ENCODE measurements around the gene ELOVL7.
"Not testable (repeated sequence)": the region's sequence is repeated elsewhere in the genome, so short reads cannot be mapped to it uniquely, and the experiment has no call there.

The ELOVL7 gene

DNA sequence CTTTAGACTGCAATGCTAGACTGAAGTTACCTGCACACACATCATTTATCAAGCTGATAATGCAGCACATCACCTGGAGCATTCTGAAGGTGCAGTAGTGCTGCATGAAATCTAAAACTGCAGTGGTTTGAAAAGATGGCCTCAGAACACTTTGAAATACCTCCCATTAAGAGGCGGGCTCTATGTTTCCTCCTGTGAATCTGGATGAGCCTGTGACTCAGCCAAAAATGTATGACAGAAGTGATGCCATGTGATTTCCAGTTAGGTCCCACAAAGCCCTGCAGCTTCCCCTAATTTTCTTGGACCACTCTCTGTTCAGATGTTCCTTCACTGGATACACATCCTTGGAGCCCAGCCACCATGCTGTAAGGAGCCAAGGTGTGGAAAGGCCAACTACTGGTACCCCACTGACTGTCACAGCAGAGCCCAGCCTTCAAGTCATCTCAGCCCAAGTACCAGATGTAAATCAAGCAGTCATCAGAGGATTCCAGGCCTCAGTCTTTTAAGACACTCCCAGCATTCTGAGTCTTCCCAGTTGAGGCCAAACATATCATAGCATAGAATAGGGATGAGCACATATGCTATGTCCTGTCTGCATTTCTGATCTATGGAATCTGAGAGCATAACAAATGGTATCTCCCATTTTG is 116.9 kb downstream of the ELOVL7 start:
- TF ChIP-seq, protein P1, sequence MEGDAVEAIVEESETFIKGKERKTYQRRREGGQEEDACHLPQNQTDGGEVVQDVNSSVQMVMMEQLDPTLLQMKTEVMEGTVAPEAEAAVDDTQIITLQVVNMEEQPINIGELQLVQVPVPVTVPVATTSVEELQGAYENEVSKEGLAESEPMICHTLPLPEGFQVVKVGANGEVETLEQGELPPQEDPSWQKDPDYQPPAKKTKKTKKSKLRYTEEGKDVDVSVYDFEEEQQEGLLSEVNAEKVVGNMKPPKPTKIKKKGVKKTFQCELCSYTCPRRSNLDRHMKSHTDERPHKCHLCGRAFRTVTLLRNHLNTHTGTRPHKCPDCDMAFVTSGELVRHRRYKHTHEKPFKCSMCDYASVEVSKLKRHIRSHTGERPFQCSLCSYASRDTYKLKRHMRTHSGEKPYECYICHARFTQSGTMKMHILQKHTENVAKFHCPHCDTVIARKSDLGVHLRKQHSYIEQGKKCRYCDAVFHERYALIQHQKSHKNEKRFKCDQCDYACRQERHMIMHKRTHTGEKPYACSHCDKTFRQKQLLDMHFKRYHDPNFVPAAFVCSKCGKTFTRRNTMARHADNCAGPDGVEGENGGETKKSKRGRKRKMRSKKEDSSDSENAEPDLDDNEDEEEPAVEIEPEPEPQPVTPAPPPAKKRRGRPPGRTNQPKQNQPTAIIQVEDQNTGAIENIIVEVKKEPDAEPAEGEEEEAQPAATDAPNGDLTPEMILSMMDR (IDR thresholded peaks at IDR 0.05; ENCODE audit: control insufficient read depth, insufficient read depth, low read depth, low read length, missing control alignments) = no peak
- no peak overlapping the region for H3K4me3 ChIP-seq (ENCODE audit: control insufficient read depth, low read depth, low read length)
- no peak for DNase-seq (ENCODE audit: low read depth)

DNA sequence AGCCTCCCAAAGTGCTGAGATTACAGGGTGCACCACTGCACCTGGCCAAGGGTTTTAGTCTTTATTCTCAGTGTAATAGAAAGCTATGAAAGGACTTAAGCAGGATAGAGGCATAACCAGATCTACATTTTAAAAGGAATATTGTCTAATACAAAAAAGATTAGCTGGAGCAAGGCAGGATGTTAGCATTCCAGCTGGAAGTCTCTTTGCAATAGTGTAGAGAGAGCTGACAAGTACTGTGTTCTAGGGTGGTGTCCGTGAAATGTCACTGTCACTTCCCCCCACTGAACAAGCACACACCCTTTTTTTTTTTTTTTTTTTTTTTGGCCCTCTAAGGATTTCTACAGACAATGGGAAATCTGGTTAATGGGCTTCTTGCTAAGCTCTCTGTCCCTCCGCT is 119.9 kb downstream of the ELOVL7 start:
- TF ChIP-seq, protein P1 (IDR thresholded peaks at IDR 0.05; ENCODE audit: control insufficient read depth, insufficient read depth, low read depth, low read length, missing control alignments) = no peak

DNA sequence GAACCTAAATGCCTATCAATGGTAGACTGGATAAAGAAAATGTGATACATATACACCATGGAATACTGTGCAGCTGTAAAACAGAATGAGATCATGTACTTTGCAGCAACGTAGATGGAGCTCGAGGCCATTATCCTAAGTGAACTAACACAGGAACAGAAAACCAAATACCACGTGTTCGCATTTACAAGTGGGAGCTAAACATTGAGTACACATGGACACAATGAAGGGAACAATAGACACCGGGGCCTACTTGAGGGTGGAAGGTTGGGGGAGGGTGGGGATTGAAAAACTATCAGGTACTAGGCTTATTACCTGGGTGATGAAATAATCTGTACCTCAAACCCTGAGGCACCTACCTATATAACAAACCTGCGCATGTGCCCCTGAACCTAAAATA is 121.7 kb downstream of the ELOVL7 start:
- TF ChIP-seq, protein P1 (IDR thresholded peaks at IDR 0.05; ENCODE audit: control insufficient read depth, insufficient read depth, low read depth, low read length, missing control alignments) = no peak
- DNase-seq (ENCODE audit: low read depth) = no peak

More for the DNA sequence above, 119.9 kb downstream of the ELOVL7 start:
- DNase-seq (ENCODE audit: low read depth) = no peak
- no peak overlapping the region for H3K4me3 ChIP-seq (ENCODE audit: control insufficient read depth, low read depth, low read length)

DNA sequence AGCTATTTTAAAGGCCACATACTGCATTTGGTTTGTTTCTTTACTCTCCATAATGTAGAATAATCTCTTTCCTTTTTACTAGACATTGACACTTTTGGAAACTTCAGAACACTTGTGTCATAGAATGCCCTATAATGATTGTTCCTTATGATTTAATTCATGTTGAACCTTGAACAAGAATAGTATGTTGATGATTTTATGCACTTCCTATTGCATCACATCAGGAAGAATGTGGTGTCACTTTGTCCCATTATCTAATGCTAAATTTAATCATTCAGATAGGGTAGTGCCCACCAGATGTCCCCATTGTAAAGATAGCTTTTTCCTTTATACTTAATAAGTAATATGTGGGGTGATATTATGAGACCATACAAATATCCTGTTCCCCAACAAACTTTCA is 124.7 kb downstream of the ELOVL7 start:
- TF ChIP-seq, protein P1 (IDR thresholded peaks at IDR 0.05; ENCODE audit: control insufficient read depth, insufficient read depth, low read depth, low read length, missing control alignments) = no peak
- DNase-seq (ENCODE audit: low read depth) = no peak
- H3K4me3 ChIP-seq (ENCODE audit: control insufficient read depth, low read depth, low read length) = no peak overlapping the region

More for the DNA sequence above, 121.7 kb downstream of the ELOVL7 start:
- H3K4me3 ChIP-seq (ENCODE audit: control insufficient read depth, low read depth, low read length) = no peak overlapping the region

DNA sequence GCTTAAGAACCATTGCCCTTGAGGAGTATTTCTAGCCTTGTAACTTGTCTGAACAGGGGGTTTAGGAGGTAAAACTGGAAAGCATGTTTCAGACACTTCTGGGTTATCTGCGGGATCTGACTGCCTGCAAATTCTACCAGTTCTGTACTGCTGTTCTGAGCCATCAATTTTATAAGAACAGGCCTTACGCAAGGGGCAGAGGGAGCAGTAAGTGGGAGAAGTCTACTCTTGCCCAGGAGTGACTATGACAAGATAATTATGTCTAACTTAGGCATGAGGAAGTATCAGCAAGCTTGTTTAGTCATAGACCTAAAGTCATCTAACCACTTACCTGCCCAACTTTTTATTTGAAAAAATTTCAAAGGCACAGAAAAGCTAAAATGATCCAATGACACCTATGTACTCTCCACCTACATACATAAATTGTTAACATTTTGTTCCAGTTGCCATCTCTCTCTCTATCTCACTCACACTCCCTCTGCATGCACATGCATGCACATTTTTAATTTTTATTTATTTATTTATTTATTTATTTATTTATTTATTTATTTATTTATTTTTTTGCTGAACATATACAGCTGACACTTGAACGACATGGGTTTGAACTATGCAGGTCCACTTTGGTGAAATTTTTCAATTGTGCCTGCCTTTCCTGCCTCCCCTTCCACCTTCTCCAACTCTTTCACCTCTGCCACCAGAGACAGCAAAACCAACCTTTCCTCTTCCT is 125.7 kb downstream of the ELOVL7 start:
- no peak for DNase-seq (ENCODE audit: low read depth)
- no peak overlapping the region for H3K4me3 ChIP-seq (ENCODE audit: control insufficient read depth, low read depth, low read length)
- TF ChIP-seq, protein P1 (IDR thresholded peaks at IDR 0.05; ENCODE audit: control insufficient read depth, insufficient read depth, low read depth, low read length, missing control alignments) = no peak

DNA sequence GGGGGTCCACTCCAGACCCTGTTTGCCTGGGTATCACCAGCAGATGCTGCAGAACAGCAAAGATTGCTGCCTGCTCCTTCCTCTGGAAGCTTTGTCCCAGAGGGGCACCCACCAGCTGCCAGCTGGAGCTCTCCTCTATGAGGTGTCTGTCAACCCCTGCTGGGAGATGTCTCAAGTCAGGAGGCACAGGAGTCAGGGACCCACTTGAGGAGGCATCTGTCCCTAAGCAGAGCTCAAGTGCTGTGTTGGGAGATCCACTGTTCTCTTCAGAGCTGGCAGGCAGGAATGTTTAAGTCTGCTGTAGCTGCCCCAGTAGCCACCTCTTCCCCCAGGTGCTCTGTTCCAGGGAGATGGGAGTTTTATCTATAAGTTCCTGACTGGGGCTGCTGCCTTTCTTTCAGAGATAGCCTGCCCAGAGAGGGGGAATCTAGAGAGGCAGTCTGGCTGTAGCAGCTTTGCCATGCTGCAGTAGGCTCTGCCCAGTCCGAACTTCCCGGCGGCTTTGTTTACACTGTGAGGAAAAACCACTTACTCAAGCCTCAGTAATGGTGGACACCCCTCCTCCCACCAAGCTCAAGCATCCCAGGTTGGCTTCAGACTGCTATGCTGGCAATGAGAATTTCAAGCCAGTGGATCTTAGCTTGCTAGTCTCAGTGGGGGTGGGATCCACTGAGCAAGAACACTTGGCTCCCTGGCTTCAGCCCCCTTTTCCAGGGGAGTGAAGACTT is 128.7 kb downstream of the ELOVL7 start:
- not testable (repeated sequence) for H3K4me3 ChIP-seq (ENCODE audit: control insufficient read depth, low read depth, low read length); DNase-seq (ENCODE audit: low read depth)

DNA sequence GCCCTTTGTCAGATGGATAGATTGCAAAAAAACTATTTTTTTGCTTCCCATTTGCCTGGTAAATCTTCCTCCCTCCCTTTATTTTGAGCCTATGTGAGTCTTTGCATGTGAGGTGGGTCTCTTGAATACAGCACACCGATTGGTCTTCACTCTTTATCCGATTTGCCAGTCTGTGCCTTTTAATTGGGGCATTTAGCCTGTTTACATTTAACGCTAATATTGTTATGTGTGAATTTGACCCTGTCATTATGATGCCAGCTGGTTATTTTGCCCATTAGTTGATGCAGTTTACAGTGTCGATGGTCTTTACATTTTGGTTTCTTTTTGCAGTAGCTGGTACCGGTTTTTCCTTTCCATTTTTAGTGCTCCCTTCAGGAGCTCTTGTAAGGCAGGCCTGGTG is 131.1 kb downstream of the ELOVL7 start:
- no peak for DNase-seq (ENCODE audit: low read depth)
- TF ChIP-seq, protein P1 (IDR thresholded peaks at IDR 0.05; ENCODE audit: control insufficient read depth, insufficient read depth, low read depth, low read length, missing control alignments) = no peak
- H3K4me3 ChIP-seq (ENCODE audit: control insufficient read depth, low read depth, low read length) = no peak overlapping the region

DNA sequence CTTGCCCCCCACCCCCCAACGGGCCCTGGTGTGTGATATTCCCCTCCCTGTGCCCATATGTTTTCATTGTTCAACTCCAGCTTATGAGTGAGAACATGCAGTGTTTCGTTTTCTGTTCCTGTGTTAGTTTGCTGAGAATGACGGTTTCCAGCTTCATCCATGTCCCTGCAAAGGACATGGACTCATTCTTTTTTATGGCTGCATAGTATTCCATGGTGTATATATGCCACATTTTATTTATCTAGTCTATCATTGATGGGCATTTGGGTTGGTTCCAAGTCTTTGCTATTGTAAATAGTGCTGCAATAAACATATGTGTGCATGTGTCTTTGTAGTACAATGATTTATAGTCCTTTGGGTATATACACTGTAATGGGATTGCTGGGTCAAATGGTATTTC is 132.2 kb downstream of the ELOVL7 start:
- DNase-seq (ENCODE audit: low read depth); H3K4me3 ChIP-seq (ENCODE audit: control insufficient read depth, low read depth, low read length): not testable (repeated sequence)
